ENCODE measurements around the gene LARP4B. TPM values are rescaled to one million over a fixed set of nuclear protein-coding genes. Genes with fewer than 3 reads are reported as not detected.

LARP4B gene
- total RNA-seq, 2 donors from 2014 or later, result 45.3 to 53.9 TPM

DNA sequence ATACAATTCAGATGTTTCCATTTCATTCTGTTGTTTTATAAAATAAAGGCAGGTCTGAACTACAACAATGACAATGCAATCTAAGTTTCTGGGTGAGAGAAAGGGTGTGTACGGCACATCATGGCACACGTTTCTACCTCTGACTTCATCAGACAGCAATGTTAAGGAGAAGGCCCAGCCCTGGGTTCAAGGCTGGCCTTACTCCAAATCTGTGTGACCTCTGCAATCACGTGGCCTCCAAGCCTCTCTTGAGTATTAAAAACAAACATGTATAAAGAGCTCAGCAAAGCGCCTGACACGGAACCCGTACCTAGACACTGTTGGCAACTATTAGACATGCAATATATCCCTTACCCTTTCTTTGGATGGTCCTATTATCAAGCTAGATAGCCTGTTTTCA is 114.1 kb downstream of the LARP4B start:
- DNase-seq (no peak), ATAC-seq (peak in 1 of 2 donors; percentile 42)
- intact Hi-C loops (cut with DNase I), result no loop called here

DNA sequence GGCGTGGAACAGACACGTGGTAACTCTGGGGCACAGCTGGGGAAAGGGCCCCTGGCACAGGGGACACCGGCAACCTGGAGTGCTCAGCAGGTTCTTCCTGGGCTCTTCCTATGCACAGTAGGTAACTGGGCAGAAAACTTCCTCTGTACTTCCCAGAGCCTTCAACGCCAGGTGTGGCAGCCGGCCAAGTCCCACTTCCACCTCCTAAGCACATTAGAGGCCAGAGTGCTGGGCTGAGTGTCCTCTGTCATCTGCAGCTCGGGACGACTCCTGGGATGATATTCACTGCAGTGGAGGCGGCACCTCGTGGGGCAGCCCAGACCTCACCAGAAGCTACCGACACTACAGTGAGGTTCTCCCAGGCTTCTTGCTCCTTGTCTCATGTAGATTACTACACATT is 114.5 kb downstream of the LARP4B start:
- peak; percentile 7 to 62 for ATAC-seq
- no peak for DNase-seq
- intact Hi-C loops (cut with DNase I), result no loop called here

GRCh38 chr10:816091-816477 is 115.4 kb downstream of the LARP4B start:
- ATAC-seq, result no peak
- no peak for DNase-seq
- intact Hi-C loops (cut with DNase I), result no loop called here

DNA sequence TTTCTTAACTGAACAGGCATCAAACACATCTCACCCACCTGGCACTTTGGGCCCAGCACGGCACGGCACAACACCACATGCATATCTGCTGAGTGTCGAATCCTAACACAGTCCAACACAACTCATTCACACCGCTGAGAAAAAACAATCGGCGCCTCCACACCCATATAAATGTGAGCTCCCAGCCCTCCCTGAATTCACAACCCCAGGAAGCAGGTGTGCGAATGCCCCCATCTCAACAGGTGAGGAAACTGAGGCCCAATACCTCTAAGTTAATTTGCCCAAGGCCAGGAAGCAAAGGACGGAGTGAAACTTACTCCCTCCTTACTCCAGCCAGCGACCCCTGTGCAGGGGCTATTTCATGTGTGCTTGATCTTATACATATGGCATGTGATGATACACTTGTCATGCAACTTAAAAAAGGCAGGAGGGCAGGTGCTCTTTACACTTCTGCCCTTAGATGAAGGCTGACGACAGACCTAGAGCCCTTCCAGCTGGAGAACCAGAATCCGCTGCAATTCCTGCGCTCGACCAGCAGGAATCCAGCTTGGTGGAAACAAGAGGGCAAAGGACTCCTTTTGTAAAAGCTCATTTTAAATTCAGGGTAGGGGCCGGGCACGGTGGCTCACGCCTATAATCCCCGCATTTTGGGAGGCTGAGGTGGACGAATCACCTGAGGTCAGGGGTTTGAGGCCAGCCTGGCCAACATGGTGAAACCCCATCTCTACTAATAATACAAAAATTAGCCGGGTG is 116.0 kb downstream of the LARP4B start:
- intact Hi-C loops (cut with DNase I), result no loop called here
- DNase-seq (no peak), ATAC-seq (no peak)

- DNase-seq, result no peak
- intact Hi-C loops (cut with DNase I), result no loop called here
- ATAC-seq, result no peak
Measured at GRCh38 chr10:814536-815302, 116.8 kb downstream of the LARP4B start.

DNA sequence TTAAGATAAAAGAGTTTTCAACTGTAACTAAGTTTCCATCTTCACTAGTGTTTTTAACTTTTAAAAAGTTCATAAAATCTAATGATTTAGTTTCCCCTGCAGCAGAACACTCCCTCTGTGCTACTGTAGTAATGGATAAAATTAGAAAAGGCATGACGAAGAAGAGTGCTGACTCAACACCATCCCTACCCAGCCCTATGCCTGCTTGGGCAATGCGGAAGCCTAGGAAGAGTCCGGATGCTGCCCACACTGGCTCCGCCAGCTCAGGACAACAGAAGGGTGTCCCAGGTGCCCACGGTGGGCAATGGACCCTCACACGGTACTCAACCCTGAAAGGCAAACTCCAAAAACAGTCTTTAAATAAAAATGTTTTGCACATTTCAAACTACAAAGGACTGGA is 118.2 kb downstream of the LARP4B start:
- no peak for DNase-seq
- ATAC-seq, result no peak
- intact Hi-C loops (cut with DNase I), result no loop called here

DNA sequence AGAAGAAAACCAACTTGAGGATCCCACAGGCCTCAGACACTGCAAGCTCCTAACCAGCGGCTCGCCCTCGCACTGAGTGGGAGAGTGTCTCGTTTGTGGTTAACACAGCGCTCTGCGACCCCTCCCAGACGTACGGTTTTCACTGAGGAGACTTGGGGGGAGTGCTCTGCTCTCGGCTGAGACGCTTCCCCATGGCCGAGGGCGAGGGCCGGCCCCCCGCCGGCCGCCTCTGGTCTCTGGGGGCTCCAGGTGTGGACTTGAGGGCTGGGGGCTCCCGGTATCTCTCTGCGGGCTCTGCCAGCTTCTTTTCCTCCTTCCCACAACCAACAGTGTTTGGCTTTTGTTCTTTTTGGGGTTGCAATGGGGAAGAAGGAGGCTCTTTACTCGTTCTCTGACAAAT is 118.7 kb downstream of the LARP4B start:
- intact Hi-C loops (cut with DNase I), result no loop called here
- DNase-seq (no peak), ATAC-seq (no peak)

DNA sequence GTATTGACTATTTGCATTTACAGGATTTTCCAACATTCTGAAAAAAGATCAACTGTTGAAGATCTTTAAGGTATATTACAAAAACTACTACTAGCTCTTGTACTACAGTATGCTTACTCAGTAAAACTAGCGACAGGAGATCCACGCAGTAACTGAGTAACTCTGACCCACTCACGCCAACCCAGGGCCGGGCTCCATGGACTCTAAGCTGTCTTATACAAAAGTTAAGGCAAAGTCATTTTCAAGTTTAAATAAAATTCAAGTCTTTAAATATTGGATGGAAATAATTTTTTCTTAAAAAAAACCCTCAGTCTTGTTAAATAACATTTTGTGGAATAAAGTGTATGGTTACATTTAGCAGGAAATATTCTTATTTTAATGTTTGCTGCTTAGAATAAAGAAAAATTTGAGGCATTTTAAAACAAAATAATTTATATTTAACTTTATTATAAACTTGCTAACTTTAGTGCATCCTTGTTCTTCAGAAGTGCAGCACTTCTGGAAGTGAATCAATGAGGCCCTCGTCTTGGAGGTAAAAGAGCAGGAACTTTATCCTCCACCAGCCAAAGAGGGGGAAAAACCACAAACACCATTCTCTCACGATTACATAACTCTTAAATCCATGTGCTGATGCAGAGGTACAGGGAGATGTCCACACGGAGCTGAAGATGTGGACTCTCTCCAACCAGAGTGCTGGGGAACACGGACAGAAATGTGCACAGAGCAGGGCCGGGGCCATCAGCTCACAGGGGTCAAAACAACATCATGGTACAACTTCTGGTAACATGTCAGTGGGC is 119.9 kb downstream of the LARP4B start:
- intact Hi-C loops (cut with DNase I), result no loop called here
- no peak for DNase-seq
- ATAC-seq, result no peak

DNA sequence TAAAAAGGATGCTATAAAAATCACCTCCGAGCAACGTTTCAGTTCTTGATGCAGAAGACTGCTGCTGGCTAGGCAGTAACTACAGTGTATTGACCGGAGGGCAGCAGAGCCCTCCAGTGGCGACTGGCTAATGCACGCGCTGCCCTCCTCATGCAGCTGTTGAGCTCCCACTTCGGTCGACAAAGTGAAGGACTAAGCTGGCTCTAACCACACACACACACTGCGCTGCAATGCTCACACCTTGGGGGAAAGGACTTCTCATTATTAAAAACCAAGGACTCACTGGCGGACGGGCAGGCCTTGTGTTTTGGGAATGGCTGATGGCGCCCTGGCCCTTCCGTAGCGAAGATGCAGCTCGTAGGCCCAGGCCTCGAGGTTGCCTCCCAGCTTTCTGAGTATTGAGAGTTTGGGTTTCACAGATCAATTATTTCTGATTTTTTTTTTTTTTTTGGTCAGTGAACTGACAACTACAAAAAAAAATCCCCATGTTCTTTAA is 121.1 kb downstream of the LARP4B start:
- peak in 1 of 2 donors; percentile 45 for ATAC-seq
- DNase-seq, result no peak
- intact Hi-C loops (cut with DNase I), result no loop called here

GRCh38 chr10:809671-810350 is 121.7 kb downstream of the LARP4B start:
- DNase-seq (peak; percentile 45), ATAC-seq (peak; percentile 79 to 81)
- intact Hi-C loops (cut with DNase I), result no loop called here

DNA sequence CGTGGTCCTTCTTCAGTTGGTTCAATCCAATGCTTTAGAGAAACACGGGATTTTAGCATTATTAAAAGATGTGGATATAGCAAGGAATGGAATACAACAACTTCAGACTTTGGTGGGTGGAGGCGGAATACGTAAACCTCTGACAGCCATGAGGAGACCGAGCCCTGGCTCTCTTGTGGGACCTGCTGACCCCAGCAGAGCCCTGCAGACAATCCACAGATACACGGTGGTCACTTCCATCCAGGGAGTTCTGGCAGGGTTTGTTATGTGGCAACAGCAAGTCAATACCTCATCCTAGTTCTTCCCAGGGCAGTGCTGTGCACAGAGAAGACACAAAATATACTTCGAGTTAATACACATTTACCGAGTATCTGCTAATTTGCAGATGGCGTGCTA is 123.5 kb downstream of the LARP4B start:
- intact Hi-C loops (cut with DNase I), result no loop called here
- ATAC-seq (no peak), DNase-seq (no peak)

DNA sequence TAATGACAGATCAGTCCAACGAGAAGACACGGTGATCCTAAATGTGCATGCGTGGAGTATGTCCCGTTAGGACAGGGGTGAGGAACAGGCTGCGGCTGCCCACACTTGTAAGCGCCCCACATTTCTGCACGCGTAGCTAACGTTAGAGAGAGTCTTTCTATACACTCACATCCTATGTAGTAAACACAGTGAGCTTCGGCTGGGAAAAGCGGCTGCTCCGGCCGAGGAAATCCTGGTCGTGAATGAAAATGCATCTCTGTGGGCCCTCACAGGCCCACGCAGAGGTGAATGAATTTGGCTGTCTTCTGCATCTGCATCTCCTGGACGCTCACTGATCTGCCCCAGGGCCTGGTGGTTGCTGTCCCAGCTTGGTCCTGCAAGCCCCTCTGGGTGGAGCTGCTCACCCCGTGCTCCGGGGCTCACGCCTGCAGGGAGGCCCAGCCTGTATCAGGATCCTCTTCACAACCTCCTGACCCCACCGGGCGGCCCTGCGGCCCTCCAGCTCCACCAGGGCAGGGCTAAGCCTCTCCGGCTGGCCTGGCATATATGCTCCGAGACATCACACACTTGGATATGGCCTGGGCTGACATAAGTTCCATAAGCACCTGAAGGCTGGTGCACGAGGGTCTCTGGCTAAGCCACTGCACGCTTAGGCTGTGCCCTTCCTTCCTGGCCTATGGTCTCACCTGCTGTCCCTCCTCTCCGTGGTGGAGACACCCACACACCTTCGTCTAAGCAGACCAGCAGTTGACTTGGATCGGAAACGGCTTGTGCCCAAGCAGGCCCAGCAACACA is 124.1 kb downstream of the LARP4B start:
- DNase-seq (no peak), ATAC-seq (no peak)
- intact Hi-C loops (cut with DNase I), result no loop called here

DNA sequence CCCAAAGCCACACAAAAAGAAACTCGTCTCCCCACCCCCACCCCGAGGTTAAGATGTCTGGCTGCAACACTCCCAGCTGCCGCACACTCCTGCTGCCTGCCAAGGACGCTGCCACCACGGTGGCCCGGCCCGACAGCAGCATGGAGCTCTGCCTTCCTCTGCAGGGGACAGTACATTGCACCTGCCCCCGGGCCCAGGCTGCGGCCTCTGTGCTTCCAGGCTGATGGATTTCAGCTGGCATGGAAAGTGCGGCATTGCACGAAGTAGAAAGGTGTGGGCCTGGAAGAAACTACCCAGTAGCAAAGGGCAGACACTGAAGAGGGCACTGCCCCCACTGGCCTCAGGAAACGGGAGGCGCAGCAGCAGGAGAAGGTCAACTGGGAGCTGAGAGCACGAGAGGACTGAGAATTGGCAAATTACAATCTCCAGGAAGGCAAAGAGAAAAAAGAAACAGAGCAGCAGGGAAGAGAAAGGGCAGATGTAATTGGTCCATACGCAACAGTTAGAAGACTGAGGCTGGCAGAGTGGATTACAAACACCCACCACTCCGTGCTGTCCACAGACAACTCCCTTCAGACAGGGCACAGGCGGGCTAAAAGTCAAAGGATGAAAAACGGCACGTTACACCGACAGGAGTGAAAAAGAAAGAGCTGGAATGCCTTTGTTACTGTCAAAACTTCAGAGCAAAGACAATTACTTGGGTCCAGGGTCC is 124.9 kb downstream of the LARP4B start:
- DNase-seq, result no peak
- intact Hi-C loops (cut with DNase I), result no loop called here
- no peak for ATAC-seq

DNA sequence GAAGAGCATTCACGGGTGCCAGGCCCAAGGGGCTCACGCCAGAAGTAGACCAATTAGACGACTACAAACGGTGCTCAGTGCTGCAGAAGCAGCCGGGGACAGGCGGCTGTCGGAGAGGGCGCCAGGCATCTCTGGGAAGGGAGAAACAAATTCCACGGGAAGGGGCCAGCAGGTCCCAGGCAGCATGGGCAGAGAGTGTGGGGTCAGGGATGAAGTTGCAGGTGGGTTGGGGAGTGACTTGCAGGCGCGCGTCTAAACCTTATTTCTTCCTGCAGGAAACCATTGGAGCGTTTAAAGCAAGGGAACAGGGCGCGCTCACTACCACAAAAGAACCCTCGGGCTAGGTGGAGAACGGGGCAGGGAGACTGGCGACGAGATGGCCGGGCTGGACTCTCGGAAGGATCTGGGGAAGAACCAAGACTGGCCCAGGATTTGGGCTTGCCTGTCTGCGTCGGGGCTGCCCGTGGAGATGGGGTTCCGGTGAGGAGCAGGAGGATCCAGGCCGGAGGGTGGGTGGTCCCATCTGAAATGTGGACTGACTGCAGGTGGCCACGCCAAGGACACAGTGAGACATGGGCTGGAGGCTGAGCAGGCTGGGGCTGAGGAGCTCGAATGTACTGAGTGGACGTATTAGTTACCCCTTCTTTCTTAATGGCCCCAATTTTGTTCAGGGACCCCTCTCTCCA is 125.7 kb downstream of the LARP4B start:
- intact Hi-C loops (cut with DNase I), result no loop called here

DNA sequence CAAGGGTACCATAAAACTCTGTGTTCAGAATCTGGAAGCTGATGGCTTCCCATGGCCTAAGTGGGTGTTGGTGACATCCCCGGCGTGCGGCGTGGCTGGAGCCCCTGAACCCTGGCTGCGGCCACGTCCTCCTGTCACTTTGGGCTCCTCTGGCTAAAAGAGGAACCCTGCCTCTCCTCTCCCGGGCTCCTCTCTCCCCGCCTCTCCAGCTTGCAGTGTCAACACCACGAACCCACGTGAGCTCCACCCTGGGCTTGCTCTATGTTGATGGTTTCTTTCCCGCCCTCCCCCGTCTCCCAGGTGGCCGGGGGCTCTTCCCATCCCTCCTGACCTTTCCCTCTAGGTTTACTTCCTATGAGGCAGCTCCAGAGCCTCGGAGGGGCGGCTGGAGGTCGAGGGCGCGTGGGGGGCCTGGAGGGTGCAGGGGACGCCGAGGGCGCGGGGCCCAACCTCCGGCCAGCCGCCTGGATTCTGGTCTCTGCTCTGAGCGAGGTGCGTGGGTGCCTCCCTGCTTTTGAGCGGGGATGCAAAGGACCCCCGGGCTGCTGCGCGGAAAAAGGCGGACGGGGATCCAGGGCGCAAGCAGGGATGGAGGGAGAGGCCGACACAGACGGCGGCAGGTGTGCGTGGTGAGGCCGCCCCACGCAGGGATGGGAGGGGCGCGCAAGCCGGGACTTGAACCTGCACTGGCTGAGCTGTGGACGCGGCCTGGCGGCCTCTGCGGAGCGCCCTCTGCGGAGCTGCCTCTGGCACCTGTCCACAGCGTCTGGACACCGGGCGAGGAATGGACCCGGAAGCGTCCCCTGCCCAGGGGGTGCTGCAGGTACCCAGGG is 126.5 kb downstream of the LARP4B start:
- intact Hi-C loops (cut with DNase I), result no loop called here
- peak in 1 of 2 donors; percentile 6 for ATAC-seq
- DNase-seq, result no peak

More for the DNA sequence above, 125.7 kb downstream of the LARP4B start:
- ATAC-seq (no peak), DNase-seq (no peak)

DNA sequence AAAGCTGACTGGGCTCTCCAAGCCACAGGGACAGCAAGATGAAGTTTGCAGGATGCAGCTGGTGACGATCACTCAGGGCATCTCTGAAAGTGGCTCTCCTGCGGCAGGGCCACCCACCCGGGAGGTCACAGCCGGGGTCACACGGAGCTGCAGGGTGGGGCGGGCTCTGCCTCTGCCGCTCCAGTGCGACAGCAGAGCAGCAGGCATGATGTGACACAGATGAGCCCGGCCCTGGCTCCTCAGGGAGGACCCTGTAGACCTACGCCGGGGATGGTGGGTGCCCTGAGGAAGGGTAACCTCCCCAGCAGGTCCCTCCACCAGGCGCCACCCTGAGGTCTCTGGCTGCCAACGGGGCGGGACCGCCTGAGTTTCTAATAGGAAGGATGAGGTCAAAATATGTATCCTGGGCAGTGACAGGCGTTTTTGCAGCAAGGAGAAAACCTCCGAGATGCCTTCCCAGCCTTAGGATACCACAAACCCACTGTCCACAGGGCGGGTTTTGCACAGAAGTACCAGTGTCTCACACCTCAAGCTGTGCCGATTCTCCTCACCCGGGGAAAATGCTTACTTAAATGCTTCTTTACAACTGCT is 127.2 kb downstream of the LARP4B start:
- intact Hi-C loops (cut with DNase I), result no loop called here
- no peak for DNase-seq
- ATAC-seq, result peak in 1 of 2 donors; percentile 13

Measured in left cardiac atrium (tissue), 4 donors.